Right ventricle myocardium inferior (tissue), 1 donor: ENCODE data around the gene MDH1. TPM values are rescaled to one million over a fixed set of nuclear protein-coding genes. Genes with fewer than 3 reads are reported as not detected.

ENCODE experiments used
- total RNA-seq: library from RNA; stranded (reverse); fragmentation: NEBNext Ultra II Directional; extraction: Animal tissue kit (Norgen Biotek cat#: 25700); gene quantifications from one replicate; pipeline ENCODE4 v1.2.1, GENCODE V29; 2021
- donor health status: DM: no; HTN: yes; CAD: no; lungs with severe emphysema.

Gene MDH1
- total RNA-seq, 1 donor from 2014 or later, result 1,383 TPM

Other genes starting within 250 kb of the MDH1 start
- 13.5 TPM for gene WDPCP, start 486 bp upstream of the MDH1 start, total RNA-seq